Measurements from ENCODE around the gene ELOVL3. TPM values are rescaled to one million over a fixed set of nuclear protein-coding genes. Genes with fewer than 3 reads are reported as not detected.

Gene ELOVL3
- total RNA-seq, 1 donor from 2014 or later, result not detected

- DNase-seq (ENCODE audit: low spot score, unreplicated experiment), result peak; percentile 83
- Mint-ChIP-seq H3K27ac (no peak within 1 kb of the TSS), H3K36me3 (ENCODE audit: insufficient read depth) (no peaks in the 10 kb centered on the region), H3K9me3 (ENCODE audit: low read depth) (no peaks in the 10 kb centered on the region), H3K4me3 (ENCODE audit: low read depth) (peak within 1 kb of the TSS; percentile 65), H3K27me3 (peaks cover 68% of the 10 kb centered on the region), H3K4me1 (ENCODE audit: low read depth) (peaks cover 20% of the 10 kb centered on the region)
- no peak for TF ChIP-seq CTCF (IDR thresholded peaks at IDR 0.05; ENCODE audit: unreplicated experiment)
Observed at GRCh38 chr10:102241444-102242117, 15.5 kb downstream of the ELOVL3 start, which contains the start of gene PITX3. Gene PITX3 (minus strand): TSS chr10:102241512. CDS start chr10:102232080, 9,432 bp downstream.

GRCh38 chr10:102242118-102242485 lies 16.0 kb downstream of the ELOVL3 start:
- DNase-seq (ENCODE audit: low spot score, unreplicated experiment), result no peak
- Mint-ChIP-seq H3K4me1 (ENCODE audit: low read depth) (peaks cover 25% of the 10 kb centered on the region), H3K9me3 (ENCODE audit: low read depth) (no peaks in the 10 kb centered on the region), H3K36me3 (ENCODE audit: insufficient read depth) (no peaks in the 10 kb centered on the region), H3K27ac (no peak overlapping the region), H3K4me3 (ENCODE audit: low read depth) (peak overlapping the region; percentile 65), H3K27me3 (peaks cover 63% of the 10 kb centered on the region)
- TF ChIP-seq CTCF (IDR thresholded peaks at IDR 0.05; ENCODE audit: unreplicated experiment), result no peak

- Mint-ChIP-seq H3K27me3 (peaks cover 53% of the 10 kb centered on the region), H3K4me1 (ENCODE audit: low read depth) (peaks cover 35% of the 10 kb centered on the region), H3K4me3 (ENCODE audit: low read depth) (no peak overlapping the region), H3K36me3 (ENCODE audit: insufficient read depth) (peaks cover 1% of the 10 kb centered on the region), H3K9me3 (ENCODE audit: low read depth) (no peaks in the 10 kb centered on the region), H3K27ac (no peak overlapping the region)
- DNase-seq (ENCODE audit: low spot score, unreplicated experiment), result no peak
- no peak for TF ChIP-seq CTCF (IDR thresholded peaks at IDR 0.05; ENCODE audit: unreplicated experiment)
Observed at GRCh38 chr10:102243309-102243708, 17.2 kb downstream of the ELOVL3 start.

GRCh38 chr10:102245082-102245931 lies 19.2 kb downstream of the ELOVL3 start, which contains the start of gene GBF1:
Gene GBF1 (plus strand): TSS chr10:102245532. CDS start chr10:102258939, 13,407 bp downstream.
- Mint-ChIP-seq H3K4me1 (ENCODE audit: low read depth) (peaks cover 35% of the 10 kb centered on the region), H3K27me3 (peaks cover 33% of the 10 kb centered on the region), H3K4me3 (ENCODE audit: low read depth) (peak within 1 kb of the TSS; percentile 99), H3K9me3 (ENCODE audit: low read depth) (no peaks in the 10 kb centered on the region), H3K27ac (peak within 1 kb of the TSS; percentile 99), H3K36me3 (ENCODE audit: insufficient read depth) (peaks cover 1% of the 10 kb centered on the region)
- peak; percentile 72 for DNase-seq (ENCODE audit: low spot score, unreplicated experiment)
- TF ChIP-seq CTCF (IDR thresholded peaks at IDR 0.05; ENCODE audit: unreplicated experiment), result no peak

GRCh38 chr10:102245932-102246251 lies 19.8 kb downstream of the ELOVL3 start:
- Mint-ChIP-seq H3K9me3 (ENCODE audit: low read depth) (no peaks in the 10 kb centered on the region), H3K27ac (peak overlapping the region; percentile 99)

More at GRCh38 chr10:102245932-102246251, 19.8 kb downstream of the ELOVL3 start:
- DNase-seq (ENCODE audit: low spot score, unreplicated experiment), result no peak
- Mint-ChIP-seq H3K36me3 (ENCODE audit: insufficient read depth) (peaks cover 1% of the 10 kb centered on the region), H3K4me3 (ENCODE audit: low read depth) (peak overlapping the region; percentile 99), H3K27me3 (peaks cover 27% of the 10 kb centered on the region), H3K4me1 (ENCODE audit: low read depth) (peaks cover 32% of the 10 kb centered on the region)
- TF ChIP-seq CTCF (IDR thresholded peaks at IDR 0.05; ENCODE audit: unreplicated experiment), result no peak
